GM12891 (cell line): Measurements from ENCODE around the gene STX12.
"Not testable (repeated sequence)": the region's sequence is repeated elsewhere in the genome, so short reads cannot be mapped to it uniquely, and the experiment has no call there.

Experiments
- DNase-seq: peaks from one replicate; pipeline ENCODE4 v3.0.0; 2011; ENCODE audit warnings: low spot score; ENCODE audit not compliant: insufficient read length
- FAIRE-seq: peaks from 2 replicates; lab custom pipeline; 2011; peaks lifted over from hg19 to GRCh38; lab: Jason Lieb, UNC
- PAX5 ChIP-seq: IDR thresholded peaks from 2 replicates; pipeline ENCODE4 v1.6.1; 2011; ENCODE audit warnings: low read length, moderate library complexity, mild to moderate bottlenecking; ENCODE audit not compliant: insufficient read depth, severe bottlenecking
- POLR2A ChIP-seq: IDR thresholded peaks from 2 replicates; pipeline ENCODE4 v1.6.1; 2011; ENCODE audit warnings: low read depth, low read length, control low read depth
- POLR2AphosphoS5 ChIP-seq: IDR thresholded peaks from 2 replicates; pipeline ENCODE4 v1.6.1; 2011; ENCODE audit warnings: low read depth, low read length, control low read depth
- POU2F2 ChIP-seq: IDR thresholded peaks from 2 replicates; pipeline ENCODE4 v1.6.1; 2011; ENCODE audit warnings: low read depth, mild to moderate bottlenecking, control low read depth, low read length, moderate library complexity
- SPI1 ChIP-seq: IDR thresholded peaks from 2 replicates; pipeline ENCODE4 v1.6.1; 2011; ENCODE audit warnings: low read depth, low read length, control low read depth
- TAF1 ChIP-seq: IDR thresholded peaks from 2 replicates; pipeline ENCODE4 v1.6.1; 2011; ENCODE audit warnings: low read depth, low read length, control low read depth

Gene STX12

GRCh38 chr1:27795601-27796000 is 22.6 kb downstream of the STX12 start:
- no peak for DNase-seq
- TF ChIP-seq POLR2AphosphoS5 (no peak), PAX5 (no peak), SPI1 (no peak), POU2F2 (no peak), POLR2A (no peak), TAF1 (no peak)
- no peak for FAIRE-seq

GRCh38 chr1:27804791-27805190 is 31.8 kb downstream of the STX12 start:
- no peak for DNase-seq
- TF ChIP-seq POLR2A (no peak), PAX5 (no peak), SPI1 (no peak), POLR2AphosphoS5 (no peak), TAF1 (no peak), POU2F2 (no peak)

GRCh38 chr1:27806758-27807157 is 33.7 kb downstream of the STX12 start:
- TF ChIP-seq POLR2AphosphoS5: no peak
- TF ChIP-seq POU2F2: no peak
- TF ChIP-seq PAX5: no peak
- no peak for TF ChIP-seq SPI1
- no peak for TF ChIP-seq POLR2A
- no peak for TF ChIP-seq TAF1

More at GRCh38 chr1:27804791-27805190, 31.8 kb downstream of the STX12 start:
- no peak for FAIRE-seq

GRCh38 chr1:27807385-27807784 is 34.4 kb downstream of the STX12 start:
- DNase-seq: no peak
- FAIRE-seq: no peak
- TF ChIP-seq SPI1 (no peak), POLR2A (no peak), POLR2AphosphoS5 (no peak), POU2F2 (no peak), TAF1 (no peak), PAX5 (no peak)

More at GRCh38 chr1:27806758-27807157, 33.7 kb downstream of the STX12 start:
- FAIRE-seq: no peak
- no peak for DNase-seq

GRCh38 chr1:27808131-27808530 is 35.1 kb downstream of the STX12 start:
- DNase-seq, FAIRE-seq: not testable (repeated sequence)

- DNase-seq: no peak
- TF ChIP-seq POU2F2 (no peak), POLR2A (no peak), TAF1 (no peak), SPI1 (no peak), POLR2AphosphoS5 (no peak), PAX5 (no peak)
- FAIRE-seq: no peak
These were observed 36.9 kb downstream of the STX12 start for GRCh38 chr1:27809883-27810282.

GRCh38 chr1:27811741-27812500 is 38.9 kb downstream of the STX12 start:
- DNase-seq (no peak), FAIRE-seq (no peak)
- no peak for TF ChIP-seq SPI1
- no peak for TF ChIP-seq POU2F2
- TF ChIP-seq TAF1: no peak
- TF ChIP-seq POLR2AphosphoS5: no peak
- TF ChIP-seq PAX5: no peak
- no peak for TF ChIP-seq POLR2A

- no peak for DNase-seq
- FAIRE-seq: no peak
- no peak for TF ChIP-seq TAF1
- no peak for TF ChIP-seq PAX5
- TF ChIP-seq SPI1: no peak
- no peak for TF ChIP-seq POLR2A
- no peak for TF ChIP-seq POU2F2
- TF ChIP-seq POLR2AphosphoS5: no peak
These were observed 44.1 kb downstream of the STX12 start for GRCh38 chr1:27816921-27817630.

GRCh38 chr1:27821761-27822315 is 48.8 kb downstream of the STX12 start:
- DNase-seq (no peak), FAIRE-seq (no peak)
- TF ChIP-seq POU2F2 (no peak), POLR2A (no peak), PAX5 (no peak), SPI1 (no peak), POLR2AphosphoS5 (no peak), TAF1 (no peak)
